HL-60/S4 treated with phorbol 12-myristate 13-acetate at 8.2 ng/mL for 4 days and 3 days (cell line): ENCODE measurements around the gene CASP1.
"Not testable (repeated sequence)": the region's sequence is repeated elsewhere in the genome, so short reads cannot be mapped to it uniquely, and the experiment has no call there.

Source experiments
- in situ Hi-C: fragments of 300-500 bp; cut with MboI; formaldehyde crosslinking; loops from 2 replicates; pipeline ENCODE4 v1.15.0; 2022; ENCODE audit warnings: low sequenced_read_pairs

The CASP1 gene

DNA sequence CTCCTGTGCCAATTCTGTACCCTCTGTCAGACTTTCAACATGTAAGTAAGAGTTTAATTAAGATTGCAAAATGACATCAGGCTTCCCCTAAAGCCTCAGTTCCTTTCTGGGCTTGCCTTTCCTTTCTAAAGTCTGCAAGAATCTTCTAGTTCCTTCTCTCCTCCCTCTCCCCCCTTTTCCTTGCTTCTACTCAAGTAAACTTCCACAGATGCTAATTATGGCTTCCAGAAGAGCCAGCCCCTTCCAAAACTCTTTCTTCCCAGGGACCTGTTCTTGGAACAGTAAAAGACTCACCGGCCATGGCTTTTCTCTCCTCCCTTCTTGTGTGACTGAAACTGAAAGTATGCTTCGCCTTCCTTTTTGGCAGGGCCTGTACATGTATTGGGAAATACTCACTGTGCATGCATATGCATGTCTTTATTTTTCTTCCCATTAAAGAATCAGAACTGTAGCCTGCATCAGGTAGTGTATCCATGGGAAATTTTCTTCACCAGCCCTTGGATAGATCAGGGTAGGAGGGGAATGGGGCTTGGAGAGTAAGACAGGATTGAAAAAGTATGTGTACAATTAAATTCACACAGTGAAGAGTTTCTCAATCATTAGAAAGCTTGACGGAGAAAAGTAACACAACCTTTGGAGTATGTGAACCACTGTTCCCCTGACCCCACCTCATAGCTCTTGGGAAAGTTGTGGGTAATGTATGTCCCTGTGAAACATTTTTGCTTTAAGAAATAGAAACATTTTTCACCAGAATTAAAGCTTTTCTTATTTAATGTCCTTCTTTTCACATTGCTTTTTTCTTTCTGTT, at the start of gene CASP1:
Gene CASP1 (minus strand): TSS at position 332 of the 808 bp plus-strand sequence. CDS start 31 bp downstream, at position 301.
- in situ Hi-C loops: no loop called here

DNA sequence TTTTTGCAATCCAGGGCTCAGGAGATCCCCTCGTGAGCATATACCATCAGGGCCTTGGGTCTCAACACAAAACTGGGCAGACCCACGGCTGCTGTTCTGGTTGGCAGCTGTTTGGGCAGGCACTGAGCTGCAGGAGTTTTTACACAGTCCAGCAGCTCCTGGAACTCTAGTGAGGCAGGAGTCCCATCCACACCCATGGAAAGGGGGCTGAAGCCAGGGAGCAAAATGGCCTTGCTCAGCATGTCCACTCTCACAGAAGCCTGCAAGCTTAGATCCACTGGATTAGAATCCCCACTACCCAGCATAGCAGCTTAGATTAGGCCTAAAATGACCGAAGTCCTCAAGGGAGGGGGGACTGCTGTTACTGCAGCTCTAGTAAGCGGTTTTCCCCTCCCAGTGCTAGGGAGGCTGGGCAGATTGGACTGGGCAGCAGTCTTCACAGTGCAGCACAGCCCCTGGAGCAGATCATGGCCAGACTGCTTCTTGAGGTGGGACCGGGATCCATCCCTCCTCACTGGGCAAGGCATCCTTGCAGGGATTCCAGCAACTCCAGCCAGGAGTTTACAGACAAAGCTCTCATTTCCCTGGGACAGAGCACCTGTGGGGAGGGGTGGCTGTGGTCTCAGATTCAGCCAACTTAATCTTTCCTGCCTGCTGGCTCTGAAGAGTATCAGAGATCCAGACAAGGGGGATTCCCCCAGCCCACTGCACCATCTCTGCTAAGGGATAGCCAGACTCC, 46.6 kb upstream of the CASP1 start:
- in situ Hi-C loops: no loop called here

DNA sequence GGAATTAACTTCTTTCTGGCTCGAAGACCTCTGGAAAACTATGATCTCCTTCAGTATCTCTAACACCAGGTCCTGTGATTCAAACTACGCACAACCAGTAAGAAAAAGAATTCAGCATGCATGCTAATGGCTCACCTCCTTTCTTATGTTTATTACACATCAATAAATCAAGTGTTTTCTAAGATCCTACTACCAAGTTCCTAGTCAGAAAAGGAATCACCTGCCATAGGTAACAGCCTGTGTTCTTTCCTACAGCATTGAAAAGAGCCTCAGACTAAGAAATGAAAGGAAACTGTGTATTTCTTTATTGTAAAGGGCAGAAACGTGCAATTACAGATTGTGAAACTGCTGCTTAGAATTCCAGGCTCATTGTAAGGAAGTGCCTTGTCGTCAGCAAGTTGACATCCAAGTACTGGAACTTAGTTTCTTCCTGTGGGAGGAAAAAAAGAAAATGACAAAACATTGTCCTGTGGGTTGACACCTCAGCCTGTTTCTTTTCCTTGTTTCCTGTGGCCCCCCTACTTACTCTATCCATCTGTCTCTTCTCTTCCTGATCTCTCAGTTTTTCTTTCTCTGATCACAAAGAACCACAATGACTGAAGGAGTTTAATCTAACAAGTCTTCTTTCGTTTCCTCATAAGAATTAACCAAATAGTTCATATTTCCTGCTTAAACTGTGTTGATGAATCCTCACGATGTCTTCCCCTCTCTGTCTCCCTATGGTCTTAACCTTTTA, 45.4 kb upstream of the CASP1 start:
- in situ Hi-C loops: not testable (repeated sequence)

DNA sequence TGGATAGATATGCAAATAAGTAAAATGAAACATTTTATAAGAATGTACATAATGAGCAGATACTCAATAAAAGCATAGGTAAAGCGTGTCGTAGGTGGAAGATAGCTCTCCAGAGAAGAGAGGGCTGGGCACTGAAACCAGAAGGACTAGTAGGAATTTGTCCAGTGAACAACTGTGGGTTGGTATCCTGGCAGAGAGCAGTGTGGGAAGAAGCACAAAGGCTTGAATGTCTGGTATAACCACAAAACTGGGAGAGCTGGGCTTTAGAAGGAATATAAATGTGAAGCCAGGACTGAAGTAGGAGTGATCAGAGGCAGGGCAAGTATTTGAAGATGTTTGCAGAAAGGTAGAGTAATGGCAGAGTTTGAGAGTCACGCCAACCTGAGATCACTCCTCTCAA, 43.3 kb upstream of the CASP1 start:
- in situ Hi-C loops: no loop called here

DNA sequence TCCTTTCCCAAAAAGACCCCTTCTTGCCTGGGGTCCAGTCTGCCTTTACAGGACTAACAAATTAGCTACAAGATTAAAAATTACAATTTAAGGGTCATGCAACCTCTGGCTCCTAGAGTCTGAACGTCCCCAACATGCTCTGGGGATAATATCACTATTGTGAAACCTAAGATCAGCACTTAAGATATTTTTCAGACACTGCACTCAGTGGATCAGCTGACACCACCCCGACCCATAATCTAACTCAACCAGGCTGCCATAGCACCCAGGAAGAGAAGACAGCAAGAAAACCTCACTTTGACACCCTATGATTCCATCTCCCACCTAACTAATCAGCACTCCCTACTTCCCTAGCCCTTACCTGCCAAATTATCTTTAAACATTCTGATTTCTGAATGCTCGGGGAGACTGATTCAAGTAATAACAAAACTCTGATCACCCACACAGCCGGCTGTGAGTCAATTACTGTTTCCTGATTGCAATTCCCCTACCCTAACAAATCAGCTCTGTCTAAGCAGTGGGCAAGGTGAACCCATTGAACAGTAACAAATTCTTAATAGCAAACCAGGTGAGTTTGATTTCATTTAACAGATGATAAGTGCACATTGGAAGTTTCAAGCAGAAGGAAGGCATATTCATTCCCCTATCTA, 42.3 kb upstream of the CASP1 start:
- in situ Hi-C loops: not testable (repeated sequence)

DNA sequence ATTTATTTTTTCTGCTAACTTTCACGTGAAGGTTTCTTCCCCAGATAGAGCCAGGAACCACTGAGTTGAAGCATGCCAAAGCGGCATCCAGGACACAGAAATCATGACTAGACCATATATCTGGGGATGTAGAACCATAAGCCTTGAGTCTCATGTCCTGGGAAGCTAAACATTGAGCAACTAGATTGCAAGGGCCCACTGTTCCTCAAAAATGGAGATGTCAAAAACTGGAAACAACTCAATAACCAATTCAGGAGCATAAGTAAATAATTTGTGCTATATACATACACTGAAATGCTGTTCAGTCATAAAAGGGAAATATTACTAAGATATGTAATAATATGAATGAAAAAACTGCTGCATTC, 39.2 kb upstream of the CASP1 start:
- in situ Hi-C loops: no loop called here

DNA sequence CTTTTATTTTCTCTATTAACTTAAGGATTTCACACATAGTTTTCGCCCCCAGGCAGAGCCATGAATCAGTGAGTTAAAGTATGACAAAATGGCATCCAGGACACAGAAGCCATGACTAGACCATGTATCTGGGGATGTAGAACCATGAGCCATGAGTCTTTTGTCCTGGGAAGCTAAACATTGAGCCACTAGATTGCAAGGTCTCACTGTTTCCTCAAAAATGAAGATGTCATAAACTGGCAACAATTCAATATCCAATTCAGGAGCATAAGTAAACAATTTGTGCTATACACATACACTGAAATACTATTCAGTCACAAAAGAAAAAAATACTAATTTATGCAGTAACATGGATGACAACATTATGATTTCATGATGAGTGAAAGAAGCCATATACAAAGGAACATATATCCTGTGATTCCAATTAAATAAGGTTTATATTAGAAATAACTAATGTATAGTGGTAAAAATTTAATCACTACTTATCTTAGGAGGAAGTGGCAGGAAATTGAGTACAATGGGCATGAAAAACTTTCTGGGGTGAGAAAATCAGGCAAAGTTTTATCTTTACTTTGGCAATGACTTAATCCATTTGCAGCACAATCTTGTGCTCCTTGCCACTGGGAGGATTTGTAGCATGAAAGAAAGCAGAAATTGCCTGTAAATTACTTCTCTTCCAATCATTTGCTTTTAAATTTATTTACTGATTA, 38.7 kb upstream of the CASP1 start:
- in situ Hi-C loops: no loop called here

DNA sequence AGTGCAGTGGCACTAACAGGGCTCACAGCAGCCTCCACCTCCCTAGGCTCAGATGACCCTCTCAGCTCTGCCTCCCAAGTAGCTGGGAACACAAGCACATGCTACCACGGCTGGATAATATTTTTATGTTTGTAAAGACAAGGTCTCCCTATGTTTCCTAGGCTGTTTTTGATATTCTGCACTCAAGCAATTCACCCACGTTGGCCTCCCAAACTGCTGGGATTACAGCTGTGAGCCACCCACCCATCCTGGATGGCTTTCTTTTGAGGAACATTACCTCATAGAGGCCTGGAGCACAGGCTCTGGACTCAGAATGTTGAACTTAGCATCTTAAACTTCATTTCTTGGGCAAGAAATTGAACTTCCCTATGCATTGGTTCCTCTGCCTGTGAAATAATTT, 37.1 kb upstream of the CASP1 start:
- in situ Hi-C loops: not testable (repeated sequence)

DNA sequence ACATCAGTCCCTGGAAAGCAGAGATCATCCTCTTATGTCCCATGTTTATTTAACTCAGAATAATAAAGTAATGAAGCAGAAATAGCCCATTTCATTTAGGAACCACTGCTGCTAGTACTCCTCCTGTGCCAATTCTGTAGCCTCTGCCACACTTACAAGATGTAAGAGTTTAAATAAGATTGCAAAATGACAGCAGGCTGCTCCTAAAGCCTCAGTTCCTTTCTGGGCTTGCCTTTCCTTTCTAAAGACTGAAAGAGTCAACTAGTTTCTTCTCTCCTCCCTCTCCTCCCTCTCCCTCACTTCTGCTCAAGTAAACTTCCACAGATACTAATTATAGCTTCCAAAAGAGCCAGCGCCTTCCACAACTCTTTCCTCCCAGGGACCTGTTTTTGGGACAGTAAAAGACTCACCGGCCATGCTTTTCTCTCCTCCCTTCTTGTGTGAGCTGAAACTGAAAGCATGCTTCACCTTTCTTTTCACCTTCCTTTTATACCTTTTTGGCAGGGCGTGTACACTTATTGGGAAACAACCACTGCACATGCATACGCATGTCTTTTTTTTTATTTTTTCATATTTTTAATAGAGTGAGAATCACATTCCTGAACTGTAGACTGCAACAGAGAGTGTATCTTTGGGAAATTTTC, 36.3 kb upstream of the CASP1 start:
- in situ Hi-C loops: no loop called here

DNA sequence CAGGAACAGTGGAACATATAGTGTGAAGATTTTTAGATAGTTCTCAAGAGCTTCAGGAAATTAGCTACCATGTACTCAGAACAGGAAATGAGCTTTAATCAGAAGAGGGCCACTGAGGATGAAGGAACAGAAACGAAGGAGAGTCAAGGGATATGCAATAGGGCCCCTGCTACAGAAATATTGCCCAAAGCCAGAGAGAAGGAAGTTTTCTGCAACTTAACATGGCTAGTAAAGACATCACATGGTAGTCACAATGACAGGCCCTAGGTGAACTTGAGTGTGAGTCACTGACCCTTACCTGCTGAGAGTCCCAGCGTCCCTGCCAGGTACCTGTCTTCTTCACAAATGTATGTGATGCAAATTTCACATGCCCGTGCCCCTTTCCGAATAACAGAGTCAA, 35.4 kb upstream of the CASP1 start:
- in situ Hi-C loops: no loop called here

DNA sequence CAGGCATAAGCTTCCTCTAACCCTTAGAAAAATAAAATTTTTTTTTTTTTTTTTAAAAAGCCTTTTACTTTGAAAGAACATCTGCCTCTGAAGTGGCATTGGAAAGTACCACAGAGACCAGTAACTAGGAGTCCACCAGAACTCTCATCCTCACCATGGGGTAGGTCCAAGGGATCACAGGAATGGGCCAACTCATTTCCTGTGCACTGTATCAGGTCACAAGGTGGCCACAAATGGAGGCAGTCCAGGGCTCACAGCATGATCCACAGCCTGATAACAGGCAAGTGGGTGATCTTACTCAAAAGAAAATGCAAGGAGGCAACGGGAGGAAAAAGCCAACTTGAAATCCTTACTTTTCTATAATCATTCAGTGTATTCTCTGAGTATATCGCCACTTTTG, 34.8 kb upstream of the CASP1 start:
- in situ Hi-C loops: not testable (repeated sequence)

DNA sequence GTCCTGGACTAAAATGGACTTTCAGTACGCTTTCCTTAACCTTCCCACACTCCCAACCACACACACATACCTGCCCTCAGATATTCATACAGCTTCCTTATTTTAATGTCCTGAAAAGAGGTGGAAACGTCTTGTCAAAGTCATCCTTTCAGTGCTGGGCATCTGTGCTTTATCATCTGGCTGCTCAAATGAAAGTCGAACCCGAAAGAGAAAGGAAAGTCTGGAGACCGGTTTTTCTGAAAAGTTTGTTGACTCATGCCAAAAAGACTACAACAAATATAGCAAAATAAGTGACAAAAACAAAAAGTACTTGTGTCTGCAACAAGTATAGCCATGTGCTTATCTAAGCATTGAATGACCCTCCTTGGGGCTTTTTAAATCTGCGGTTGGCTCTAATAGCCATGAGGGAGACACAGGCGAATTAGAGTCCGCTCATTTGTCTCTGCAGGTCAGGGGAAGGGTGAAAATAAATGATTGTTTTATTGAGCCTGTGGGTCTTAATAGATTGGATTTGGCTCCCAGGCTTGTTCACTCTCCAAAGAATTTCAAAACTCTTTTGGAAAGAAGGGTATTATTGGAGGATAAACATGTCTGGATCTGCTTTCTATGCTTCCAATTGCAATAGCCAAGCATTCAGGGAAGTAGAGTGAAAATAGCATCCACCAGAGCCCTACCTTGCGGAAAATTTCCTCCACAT, 28.4 kb upstream of the CASP1 start:
- in situ Hi-C loops: not testable (repeated sequence)

DNA sequence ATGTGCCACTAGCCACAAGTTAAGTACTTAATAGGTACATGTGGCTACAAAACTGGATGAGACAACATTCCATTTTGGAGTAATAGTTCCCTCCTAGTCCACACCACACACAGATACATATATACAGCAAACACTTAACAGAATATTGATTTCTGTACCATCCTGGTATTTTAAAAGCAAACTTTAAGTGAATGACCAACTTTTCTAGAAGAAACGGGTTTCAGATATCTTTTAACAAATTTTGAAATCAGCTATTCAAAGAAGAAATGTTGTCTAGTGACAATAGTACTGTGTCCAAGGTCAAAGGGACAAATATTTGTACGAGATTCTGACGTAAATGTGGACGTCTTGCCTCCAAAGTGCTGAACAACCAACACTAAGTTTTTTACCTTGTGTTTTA, 22.5 kb upstream of the CASP1 start:
- in situ Hi-C loops: no loop called here

DNA sequence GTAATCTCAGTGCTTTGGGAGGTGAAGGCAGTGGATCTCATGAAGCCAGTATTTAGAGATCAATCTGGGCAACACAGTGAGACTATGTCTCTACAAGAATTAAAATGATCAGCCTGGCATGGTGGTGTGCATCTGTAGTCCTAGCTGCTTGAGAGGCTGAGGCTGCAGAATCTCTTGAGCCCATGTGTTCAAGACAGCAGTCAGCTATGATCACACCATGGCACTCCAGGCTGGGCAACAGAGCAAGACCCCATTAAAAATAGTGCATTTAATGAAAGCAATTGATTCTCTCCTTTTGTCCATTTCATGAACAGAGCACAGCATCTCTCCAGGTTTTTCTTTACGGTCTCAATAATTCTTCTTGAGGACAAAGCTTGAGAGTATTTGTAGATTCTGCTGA, 21.5 kb upstream of the CASP1 start:
- in situ Hi-C loops: no loop called here

DNA sequence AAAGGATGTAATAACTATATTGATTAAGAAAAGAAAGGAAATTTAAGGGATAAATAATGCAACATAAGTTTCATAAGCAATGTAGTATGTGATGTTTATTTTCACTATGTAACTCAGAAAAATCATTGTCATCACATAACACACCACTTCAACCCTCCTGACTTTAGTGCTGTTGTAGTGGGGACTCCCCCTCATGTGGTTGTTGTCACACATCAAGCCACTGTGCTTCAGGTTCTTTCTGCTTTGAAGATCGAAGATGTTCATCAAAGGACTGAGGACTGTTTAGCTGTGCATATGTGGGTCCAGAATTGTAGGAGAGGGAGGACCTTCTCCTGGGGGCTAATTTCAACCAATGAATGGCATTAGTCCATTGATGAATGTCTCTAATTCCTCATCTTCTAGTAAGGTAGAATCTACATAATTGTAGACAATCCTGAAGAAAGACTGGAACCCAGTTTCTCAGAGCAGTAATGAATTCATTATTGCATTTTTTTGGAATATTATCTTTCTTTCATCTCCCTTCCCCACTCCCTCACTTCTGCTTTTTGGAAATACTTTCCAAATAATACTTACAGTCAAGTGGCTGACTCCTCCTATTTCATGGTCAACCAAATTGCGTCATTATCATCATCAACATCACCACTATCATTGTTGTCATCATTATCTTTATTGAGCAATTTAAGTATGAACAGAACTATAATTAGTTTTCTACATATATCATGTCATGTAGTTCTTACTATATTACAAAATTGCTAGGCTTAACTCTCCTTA, 20.0 kb upstream of the CASP1 start:
- in situ Hi-C loops: no loop called here

DNA sequence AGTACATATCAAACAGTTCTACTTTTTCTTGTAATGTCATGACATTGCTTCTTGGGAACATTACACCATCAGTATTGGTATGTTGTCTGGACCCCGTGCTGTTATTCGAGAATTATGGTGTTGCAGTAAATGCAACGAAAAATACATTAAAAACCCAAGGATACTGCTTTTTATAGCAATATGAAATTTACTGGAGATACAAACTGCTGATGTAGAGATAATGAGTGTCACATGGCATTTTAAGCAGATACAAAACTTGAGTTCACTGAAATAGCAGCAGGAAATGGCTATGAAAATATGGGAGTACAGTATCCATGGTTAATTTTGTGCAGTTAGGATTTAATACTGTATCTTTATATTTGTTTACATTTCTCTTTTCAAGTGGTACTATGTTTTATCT, 17.5 kb upstream of the CASP1 start:
- in situ Hi-C loops: no loop called here

DNA sequence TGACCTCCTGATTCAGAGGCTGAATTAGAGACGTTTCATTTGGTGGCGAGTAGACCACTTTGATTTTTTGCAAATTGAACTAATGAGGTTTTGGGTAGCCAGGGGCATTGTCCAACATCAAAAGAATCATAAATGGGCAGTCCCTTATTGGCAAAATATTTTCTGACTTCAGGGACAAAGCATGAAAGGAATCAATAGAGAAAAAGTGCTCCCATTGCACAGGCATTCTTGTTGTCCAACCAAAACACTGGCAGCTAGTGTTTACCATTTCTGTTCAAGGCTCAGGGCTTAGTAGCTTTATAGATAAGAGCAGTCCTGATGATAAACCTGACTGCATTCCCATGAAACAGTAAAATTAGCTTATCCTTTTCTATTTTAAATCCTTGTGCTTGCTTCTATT, 16.6 kb upstream of the CASP1 start:
- in situ Hi-C loops: no loop called here

DNA sequence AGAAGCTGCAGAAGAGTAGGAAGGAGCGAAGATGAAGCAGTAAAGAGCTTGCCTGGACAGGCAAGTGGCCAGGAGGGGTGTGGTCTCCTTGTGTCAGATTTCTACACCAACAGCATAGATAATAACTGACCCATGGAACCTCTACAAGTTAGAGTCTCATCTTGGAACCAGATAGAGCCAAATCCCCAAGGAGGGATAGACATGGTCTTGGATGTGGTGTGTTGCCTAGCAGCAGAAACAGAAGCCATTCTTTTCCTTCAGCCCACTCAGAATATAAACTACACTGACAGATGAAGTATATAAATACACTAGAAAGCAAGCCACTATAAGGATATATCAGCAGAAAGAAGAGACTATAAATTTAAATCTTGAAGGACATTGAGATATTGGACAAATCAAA, 14.5 kb upstream of the CASP1 start:
- in situ Hi-C loops: no loop called here
